OCI-LY3 (cell line): ENCODE results near the gene SOD3.

Experiments used
- H2AFZ ChIP-seq: fragments of 200-600, 300-600 bp; shearing (Covaris generic); 2 replicates; pipeline ENCODE4 v1.6.0; 2014; ENCODE audit warnings: antibody characterized with exemption, low read depth, low read length
- H3K27ac ChIP-seq: fragments of 200-600, 300-600 bp; sonication (generic); 2 replicates; pipeline ENCODE4 v1.5.1; 2014; ENCODE audit warnings: mild to moderate bottlenecking, low read length, moderate library complexity, mixed read lengths
- H3K27me3 ChIP-seq: fragments of 200-600, 300-600 bp; sonication (generic); 2 replicates; pipeline ENCODE4 v1.6.1; 2014; ENCODE audit warnings: low read depth, low read length, mixed read lengths
- H3K36me3 ChIP-seq: fragments of 200-600, 300-600 bp; sonication (generic); replicated peaks from 2 replicates; pipeline ENCODE3; 2014; ENCODE audit warnings: low read depth, low read length, mixed read lengths
- H3K4me1 ChIP-seq: fragments of 300-600, 200-600 bp; sonication (generic); 2 replicates; pipeline ENCODE4 v1.6.1; 2014; ENCODE audit warnings: low read length, mixed read lengths
- H3K4me2 ChIP-seq: fragments of 200-600, 300-600 bp; sonication (generic); 2 replicates; pipeline ENCODE4 v1.6.1; 2014; ENCODE audit warnings: low read length, mixed read lengths
- H3K4me3 ChIP-seq: fragments of 300-600, 200-600 bp; sonication (generic); 2 replicates; pipeline ENCODE4 v1.5.1; 2014; ENCODE audit warnings: antibody characterized with exemption, mild to moderate bottlenecking, low read length, moderate library complexity
- H3K79me2 ChIP-seq: fragments of 300-600, 200-600 bp; shearing (Covaris generic); 2 replicates; pipeline ENCODE4 v1.6.1; 2014; ENCODE audit warnings: mild to moderate bottlenecking, low read length, mixed read lengths
- H3K9ac ChIP-seq: fragments of 300-600, 200-600 bp; shearing (Covaris generic); 2 replicates; pipeline ENCODE4 v1.6.0; 2014; ENCODE audit warnings: mild to moderate bottlenecking, low read length, moderate library complexity
- H3K9me3 ChIP-seq: fragments of 200-600, 300-600 bp; shearing (Covaris generic); 2 replicates; pipeline ENCODE4 v1.6.1; 2014; ENCODE audit warnings: low read length, mixed read lengths; ENCODE audit not compliant: insufficient read depth
- H4K20me1 ChIP-seq: fragments of 200-600, 300-600 bp; sonication (generic); 2 replicates; pipeline ENCODE4 v1.6.1; 2016; ENCODE audit warnings: low read length, mixed read lengths; ENCODE audit not compliant: insufficient read depth
- EZH2phosphoT487 ChIP-seq: fragments of 200-600 bp; shearing (Covaris generic); IDR thresholded peaks from 2 replicates; pipeline ENCODE4 v1.6.1; 2018; ENCODE audit warnings: antibody characterized with exemption, mixed run types, low read depth
- TF ChIP-seq, protein P1 (sequence below): fragments of 200-600, 300-600 bp; sonication (generic); IDR thresholded peaks from 2 replicates; pipeline ENCODE4 v1.5.1; 2014; ENCODE audit warnings: antibody characterized with exemption, low read length, low read depth

Gene SOD3

GRCh38 chr4:24775032-24775605, 20.3 kb upstream of the SOD3 start:
- H3K4me1 ChIP-seq: peaks cover 3% of the 10 kb centered on the region; the same call in 1 of the 2 replicates
- 0 out of 2 replicates have a peak, but pooled peaks cover 4% of the 10 kb centered on the region for H3K27me3 ChIP-seq
- H3K9ac ChIP-seq: no peak overlapping the region
- no peak overlapping the region for H3K27ac ChIP-seq
- no peak overlapping the region for H3K4me2 ChIP-seq
- no peaks in the 10 kb centered on the region for H3K79me2 ChIP-seq
- no peaks in the 10 kb centered on the region for H4K20me1 ChIP-seq
- no peak overlapping the region for H3K4me3 ChIP-seq
- H3K9me3 ChIP-seq: no peaks in the 10 kb centered on the region
- TF ChIP-seq EZH2phosphoT487: no peak
- TF ChIP-seq, protein P1, sequence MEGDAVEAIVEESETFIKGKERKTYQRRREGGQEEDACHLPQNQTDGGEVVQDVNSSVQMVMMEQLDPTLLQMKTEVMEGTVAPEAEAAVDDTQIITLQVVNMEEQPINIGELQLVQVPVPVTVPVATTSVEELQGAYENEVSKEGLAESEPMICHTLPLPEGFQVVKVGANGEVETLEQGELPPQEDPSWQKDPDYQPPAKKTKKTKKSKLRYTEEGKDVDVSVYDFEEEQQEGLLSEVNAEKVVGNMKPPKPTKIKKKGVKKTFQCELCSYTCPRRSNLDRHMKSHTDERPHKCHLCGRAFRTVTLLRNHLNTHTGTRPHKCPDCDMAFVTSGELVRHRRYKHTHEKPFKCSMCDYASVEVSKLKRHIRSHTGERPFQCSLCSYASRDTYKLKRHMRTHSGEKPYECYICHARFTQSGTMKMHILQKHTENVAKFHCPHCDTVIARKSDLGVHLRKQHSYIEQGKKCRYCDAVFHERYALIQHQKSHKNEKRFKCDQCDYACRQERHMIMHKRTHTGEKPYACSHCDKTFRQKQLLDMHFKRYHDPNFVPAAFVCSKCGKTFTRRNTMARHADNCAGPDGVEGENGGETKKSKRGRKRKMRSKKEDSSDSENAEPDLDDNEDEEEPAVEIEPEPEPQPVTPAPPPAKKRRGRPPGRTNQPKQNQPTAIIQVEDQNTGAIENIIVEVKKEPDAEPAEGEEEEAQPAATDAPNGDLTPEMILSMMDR: no peak
- no peaks in the 10 kb centered on the region for H3K36me3 ChIP-seq
- H2AFZ ChIP-seq: no peak overlapping the region

- Histone ChIP-seq H3K79me2 (no peaks in the 10 kb centered on the region), H2AFZ (no peak overlapping the region), H3K4me3 (no peak overlapping the region), H4K20me1 (no peaks in the 10 kb centered on the region), H3K36me3 (no peaks in the 10 kb centered on the region), H3K27me3 (0 out of 2 replicates have a peak, but pooled peaks cover 4% of the 10 kb centered on the region), H3K4me2 (no peak overlapping the region), H3K9ac (no peak overlapping the region), H3K4me1 (no peaks in the 10 kb centered on the region), H3K9me3 (no peaks in the 10 kb centered on the region), H3K27ac (no peak overlapping the region)
- TF ChIP-seq, protein P1: no peak
- TF ChIP-seq EZH2phosphoT487: no peak
Observed at GRCh38 chr4:24775750-24776149, 19.6 kb upstream of the SOD3 start.

GRCh38 chr4:24777536-24778463, 17.6 kb upstream of the SOD3 start:
- no peak overlapping the region for H2AFZ ChIP-seq
- no peak overlapping the region for H3K9ac ChIP-seq
- H3K4me2 ChIP-seq: no peak overlapping the region
- H3K27ac ChIP-seq: no peak overlapping the region
- H3K27me3 ChIP-seq: 0 out of 2 replicates have a peak, but pooled peaks cover 4% of the 10 kb centered on the region
- no peaks in the 10 kb centered on the region for H3K36me3 ChIP-seq
- TF ChIP-seq EZH2phosphoT487: no peak
- TF ChIP-seq, protein P1: no peak
- no peaks in the 10 kb centered on the region for H4K20me1 ChIP-seq
- no peaks in the 10 kb centered on the region for H3K9me3 ChIP-seq
- no peak overlapping the region for H3K4me3 ChIP-seq
- no peaks in the 10 kb centered on the region for H3K79me2 ChIP-seq
- no peaks in the 10 kb centered on the region for H3K4me1 ChIP-seq
